OCI-LY1 (cell line): ENCODE results near the gene FHL3.

ENCODE experiments used
- EZH2 ChIP-seq: fragments of 200-600 bp; sonication (generic), shearing (Covaris generic); IDR thresholded peaks from 2 replicates; pipeline ENCODE4 v1.8.0; 2017; ENCODE audit warnings: borderline replicate concordance, mixed run types, mild to moderate bottlenecking, antibody characterized with exemption, low read length, moderate library complexity, mixed read lengths
- TF ChIP-seq, protein P1 (sequence below): fragments of 200-600 bp; sonication (generic), shearing (Covaris generic); IDR thresholded peaks from 2 replicates; pipeline ENCODE4 v1.5.1; 2017; ENCODE audit warnings: mild to moderate bottlenecking, antibody characterized with exemption, low read length, moderate library complexity, mixed read lengths

DNA sequence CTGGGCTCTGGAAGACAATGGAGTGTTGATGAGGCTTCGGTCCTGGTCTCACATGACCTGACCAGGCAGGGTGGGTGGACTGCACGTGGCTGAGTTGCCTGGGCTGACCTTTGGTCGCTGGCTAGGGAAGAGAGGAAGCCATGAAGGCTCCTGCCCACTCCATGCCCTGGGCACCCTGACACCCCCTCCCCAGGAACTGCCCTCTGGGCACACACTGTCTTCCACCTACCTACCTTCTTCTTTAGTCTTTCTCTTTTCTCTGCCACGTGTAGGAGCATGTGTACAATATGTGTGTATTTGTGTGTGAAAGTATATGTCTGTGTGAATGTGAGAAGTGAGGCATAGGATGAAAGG is 26.2 kb upstream of the FHL3 start:
- TF ChIP-seq, protein P1, sequence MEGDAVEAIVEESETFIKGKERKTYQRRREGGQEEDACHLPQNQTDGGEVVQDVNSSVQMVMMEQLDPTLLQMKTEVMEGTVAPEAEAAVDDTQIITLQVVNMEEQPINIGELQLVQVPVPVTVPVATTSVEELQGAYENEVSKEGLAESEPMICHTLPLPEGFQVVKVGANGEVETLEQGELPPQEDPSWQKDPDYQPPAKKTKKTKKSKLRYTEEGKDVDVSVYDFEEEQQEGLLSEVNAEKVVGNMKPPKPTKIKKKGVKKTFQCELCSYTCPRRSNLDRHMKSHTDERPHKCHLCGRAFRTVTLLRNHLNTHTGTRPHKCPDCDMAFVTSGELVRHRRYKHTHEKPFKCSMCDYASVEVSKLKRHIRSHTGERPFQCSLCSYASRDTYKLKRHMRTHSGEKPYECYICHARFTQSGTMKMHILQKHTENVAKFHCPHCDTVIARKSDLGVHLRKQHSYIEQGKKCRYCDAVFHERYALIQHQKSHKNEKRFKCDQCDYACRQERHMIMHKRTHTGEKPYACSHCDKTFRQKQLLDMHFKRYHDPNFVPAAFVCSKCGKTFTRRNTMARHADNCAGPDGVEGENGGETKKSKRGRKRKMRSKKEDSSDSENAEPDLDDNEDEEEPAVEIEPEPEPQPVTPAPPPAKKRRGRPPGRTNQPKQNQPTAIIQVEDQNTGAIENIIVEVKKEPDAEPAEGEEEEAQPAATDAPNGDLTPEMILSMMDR, result no peak
- no peak for TF ChIP-seq EZH2
